Body of pancreas (tissue), 4 donors: ENCODE results near the gene PVR. TPM values are rescaled to one million over a fixed set of nuclear protein-coding genes. Genes with fewer than 3 reads are reported as not detected.
A peak's percentile ranks its signal among the peaks of the same experiment; 100 is the strongest.

ENCODE experiments used
- ATAC-seq: fragments of 150-250 bp; one replicate; pipeline ENCODE4 v1.9.1; 2016
- DNase-seq, 4 donors: peaks; one replicate each; pipeline ENCODE4 v3.0.0-alpha.2; 2019
- H3K27ac ChIP-seq, 4 donors: fragments of 200-600 bp; sonication (generic); 1 replicate in 3 of 4; 2 replicates in 1 of 4; pipeline versions ENCODE4 v1.5.1 to v1.6.1; 2016 to 2019; ENCODE audit warnings: mild to moderate bottlenecking in 1 of 4, mixed read lengths in 1 of 4, moderate library complexity in 1 of 4
- H3K27me3 ChIP-seq, 2 donors: fragments of 200-600 bp; sonication (generic); one replicate each; pipeline ENCODE4 v1.6.0; 2016; ENCODE audit warnings: mild to moderate bottlenecking in 1 of 2
- H3K36me3 ChIP-seq, 2 donors: fragments of 200-600 bp; sonication (generic); replicated peaks in 1 of 2; 2 replicates each; pipeline ENCODE4 v1.5.1; 2016; ENCODE audit warnings: low read depth in 2 of 2; ENCODE audit not compliant: insufficient read depth in 1 of 2
- H3K4me1 ChIP-seq: fragments of 200-600 bp; sonication (generic); one replicate; pipeline ENCODE4 v1.6.0; 2016
- H3K4me3 ChIP-seq, 2 donors: fragments of 200-600 bp; sonication (generic); 1 replicate in 1 of 2; 2 replicates in 1 of 2; pipeline ENCODE4 v1.5.1; 2016 to 2019
- H3K9me3 ChIP-seq, 3 donors: fragments of 200-600 bp; sonication (generic); 1 replicate in 2 of 3; 2 replicates in 1 of 3; pipeline ENCODE4 v1.5.1; 2016
- CTCF ChIP-seq, 7 experiments: fragments of 450-650 bp in 4 of 7; fragments of 200-600 bp in 3 of 7; sonication (generic) in 3 of 7; IDR thresholded peaks; one replicate each; pipeline ENCODE4 v1.5.1; 2016 to 2019; ENCODE audit warnings: antibody characterized with exemption in 7 of 7
- POLR2A ChIP-seq, 3 donors: fragments of 450-650 bp; IDR thresholded peaks; one replicate each; pipeline ENCODE4 v1.6.1; 2016; ENCODE audit warnings: antibody characterized with exemption in 3 of 3, mild to moderate bottlenecking in 2 of 3
- WGBS, 2 donors: methylation state at CpG; one replicate each; pipeline ENCODE4 v1.1.5; 2017; 5-methylcytosine and 5-hydroxymethylcytosine counted together
- intact Hi-C: fragments of 100-400 bp; cut with DNase I; formaldehyde crosslinking; loops from one replicate; pipeline ENCODE4 v1.15.1; 2023
- total RNA-seq, 2 donors: library from RNA; depleted of rRNA; stranded (reverse); fragments of >200 nt; gene quantifications; one replicate each; pipeline ENCODE4 v1.1.0, GENCODE V29; 2016

PVR gene
- total RNA-seq, 2 donors from 2014 or later, result 36.8 to 55.4 TPM

- peak overlapping the region; percentile 27 to 97 (median 42) for H3K27ac ChIP-seq
- H3K27me3 ChIP-seq, result no peaks in the 10 kb centered on the region
- DNase-seq (peak; percentile 77 to 87 (median 82)), ATAC-seq (peak; percentile 46)
- H3K36me3 ChIP-seq, result no peaks in the 10 kb centered on the region
- 40 to 42% methylated on average over 11 of the region's 11 CpGs for WGBS, 2 donors
- H3K4me1 ChIP-seq, result peaks cover 55% of the 10 kb centered on the region
- H3K4me3 ChIP-seq, result no peak overlapping the region
- intact Hi-C loops, result no loop called here
- TF ChIP-seq POLR2A (IDR thresholded peaks at IDR 0.05), result no peak
- TF ChIP-seq CTCF (IDR thresholded peaks at IDR 0.05), result peak; percentile 74 to 96 (median 96)
- H3K9me3 ChIP-seq, result no peaks in the 10 kb centered on the region
Observed at GRCh38 chr19:44689290-44690130, 45.8 kb downstream of the PVR start.

GRCh38 chr19:44690131-44690440, 46.4 kb downstream of the PVR start:
- DNase-seq, result no peak
- Histone ChIP-seq H3K27ac (peak overlapping the region; percentile 27 to 97 (median 42)), H3K4me3 (no peak overlapping the region), H3K9me3 (no peaks in the 10 kb centered on the region), H3K27me3 (no peaks in the 10 kb centered on the region), H3K36me3 (no peaks in the 10 kb centered on the region), H3K4me1 (peaks cover 61% of the 10 kb centered on the region)
- no peak for TF ChIP-seq POLR2A (IDR thresholded peaks at IDR 0.05)
- no peak for TF ChIP-seq CTCF (IDR thresholded peaks at IDR 0.05)
- no peak for ATAC-seq
- intact Hi-C loops, result no loop called here
- WGBS, 2 donors, result 85 to 86% methylated on average over 3 of the region's 3 CpGs

DNA sequence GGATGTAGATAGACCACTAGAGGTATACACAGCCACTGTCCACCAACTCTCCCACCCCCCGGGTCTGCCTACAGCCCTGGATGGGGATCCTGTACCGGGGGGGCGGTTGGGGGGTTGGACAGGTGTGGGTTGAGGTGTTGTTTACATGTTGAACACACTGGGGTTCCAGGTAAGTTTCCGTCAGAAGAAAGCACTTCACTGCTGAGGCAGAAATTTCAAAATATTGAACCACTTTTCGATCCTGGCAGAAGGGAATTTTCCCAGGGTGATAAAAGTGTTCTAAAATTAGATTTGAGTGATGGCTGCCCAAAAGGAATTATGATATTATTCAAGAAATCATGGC, 48.6 kb downstream of the PVR start:
- peak in 1 of 4 donors; percentile 48 for DNase-seq
- Histone ChIP-seq H3K4me3 (no peak overlapping the region), H3K27ac (peak overlapping the region; percentile 94 to 97 (median 96)), H3K36me3 (no peaks in the 10 kb centered on the region), H3K9me3 (no peaks in the 10 kb centered on the region), H3K27me3 (no peaks in the 10 kb centered on the region), H3K4me1 (peaks cover 84% of the 10 kb centered on the region)
- TF ChIP-seq POLR2A (IDR thresholded peaks at IDR 0.05) (no peak), CTCF (IDR thresholded peaks at IDR 0.05) (no peak)
- ATAC-seq, result peak; percentile 27
- intact Hi-C loops, result no loop called here
- 9% methylated on average over 3 to 5 of the region's 5 CpGs for WGBS, 2 donors

GRCh38 chr19:44694184-44694579, 50.5 kb downstream of the PVR start:
- TF ChIP-seq CTCF (IDR thresholded peaks at IDR 0.05) (peak in 2 of 7 experiments; percentile 14 to 24), POLR2A (IDR thresholded peaks at IDR 0.05) (no peak)
- Histone ChIP-seq H3K27me3 (no peaks in the 10 kb centered on the region), H3K36me3 (no peaks in the 10 kb centered on the region), H3K9me3 (no peaks in the 10 kb centered on the region), H3K4me3 (no peak overlapping the region), H3K27ac (peak overlapping the region; percentile 48 to 97 (median 90)), H3K4me1 (peaks cover 95% of the 10 kb centered on the region)
- 79 to 86% methylated on average over 2 of the region's 2 CpGs for WGBS, 2 donors
- intact Hi-C loops, result no loop called here
- no peak for ATAC-seq
- no peak for DNase-seq
